DOHH2 (cell line): ENCODE measurements around the gene CCDC69.

Source experiments
- EZH2phosphoT487 ChIP-seq: fragments of 200-600 bp; sonication (generic); IDR thresholded peaks from 2 replicates; pipeline ENCODE4 v1.6.1; 2017; ENCODE audit warnings: borderline replicate concordance, mild to moderate bottlenecking, antibody characterized with exemption, low read length, moderate library complexity, mixed read lengths
- TF ChIP-seq, protein P1 (sequence below): fragments of 200-600 bp; sonication (generic); IDR thresholded peaks from one replicate; pipeline ENCODE4 v1.5.1; 2014; ENCODE audit warnings: antibody characterized with exemption, mild to moderate bottlenecking, low read depth, low read length; ENCODE audit not compliant: poor library complexity, severe bottlenecking

DNA sequence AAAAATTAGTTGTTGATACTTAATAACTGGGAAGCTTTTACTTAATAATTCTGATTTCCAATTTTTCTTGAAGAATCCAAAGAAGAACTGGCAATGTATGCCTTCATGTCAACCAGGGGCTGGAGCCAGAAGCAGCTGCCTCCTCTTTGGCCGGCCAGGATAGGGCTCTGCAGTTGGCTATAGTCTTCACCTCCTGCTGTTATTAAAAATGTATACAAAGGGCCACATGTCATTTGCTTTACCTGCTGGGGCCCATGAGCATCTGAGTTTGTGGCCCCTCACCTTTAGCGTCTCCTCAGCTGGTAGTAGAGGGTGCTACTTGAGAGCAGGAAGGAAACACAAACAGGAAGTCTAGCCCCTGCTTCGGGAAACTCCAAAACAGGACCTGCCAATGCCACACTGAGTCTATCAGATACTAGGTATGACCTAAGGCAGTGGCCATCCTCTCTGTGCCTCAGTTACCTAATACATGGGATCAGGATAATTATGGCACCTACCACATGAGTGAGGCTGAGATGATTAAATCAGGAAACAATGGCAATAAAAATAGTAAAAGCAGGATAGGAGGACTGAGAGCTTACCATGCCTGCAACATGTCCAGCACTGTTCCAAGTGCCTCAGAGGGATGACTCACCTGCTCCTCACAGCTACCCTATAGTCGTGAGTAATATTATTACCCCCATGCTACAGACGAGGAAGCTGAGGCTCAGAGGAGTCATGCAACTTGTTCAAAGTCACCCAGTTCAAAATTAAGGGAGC, 21.3 kb downstream of the CCDC69 start:
- TF ChIP-seq, protein P1, sequence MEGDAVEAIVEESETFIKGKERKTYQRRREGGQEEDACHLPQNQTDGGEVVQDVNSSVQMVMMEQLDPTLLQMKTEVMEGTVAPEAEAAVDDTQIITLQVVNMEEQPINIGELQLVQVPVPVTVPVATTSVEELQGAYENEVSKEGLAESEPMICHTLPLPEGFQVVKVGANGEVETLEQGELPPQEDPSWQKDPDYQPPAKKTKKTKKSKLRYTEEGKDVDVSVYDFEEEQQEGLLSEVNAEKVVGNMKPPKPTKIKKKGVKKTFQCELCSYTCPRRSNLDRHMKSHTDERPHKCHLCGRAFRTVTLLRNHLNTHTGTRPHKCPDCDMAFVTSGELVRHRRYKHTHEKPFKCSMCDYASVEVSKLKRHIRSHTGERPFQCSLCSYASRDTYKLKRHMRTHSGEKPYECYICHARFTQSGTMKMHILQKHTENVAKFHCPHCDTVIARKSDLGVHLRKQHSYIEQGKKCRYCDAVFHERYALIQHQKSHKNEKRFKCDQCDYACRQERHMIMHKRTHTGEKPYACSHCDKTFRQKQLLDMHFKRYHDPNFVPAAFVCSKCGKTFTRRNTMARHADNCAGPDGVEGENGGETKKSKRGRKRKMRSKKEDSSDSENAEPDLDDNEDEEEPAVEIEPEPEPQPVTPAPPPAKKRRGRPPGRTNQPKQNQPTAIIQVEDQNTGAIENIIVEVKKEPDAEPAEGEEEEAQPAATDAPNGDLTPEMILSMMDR = no peak
- no peak for TF ChIP-seq EZH2phosphoT487
